BLaER1 (cell line): ENCODE results near the gene PTCD1.
A peak's percentile ranks its signal among the peaks of the same experiment; 100 is the strongest.

Experiments used
- H3K27ac ChIP-seq: shearing (Covaris generic); formaldehyde crosslinking; 2 replicates; pipeline ENCODE4 v1.8.1; 2022
- H3K27me3 ChIP-seq: shearing (Covaris generic); formaldehyde crosslinking; 2 replicates; pipeline ENCODE4 v1.8.1; 2022
- H3K36me3 ChIP-seq: shearing (Covaris generic); formaldehyde crosslinking; 2 replicates; pipeline ENCODE4 v1.8.1; 2022
- H3K4me1 ChIP-seq: shearing (Covaris generic); formaldehyde crosslinking; 2 replicates; pipeline ENCODE4 v1.8.1; 2022
- H3K4me2 ChIP-seq: shearing (Covaris generic); formaldehyde crosslinking; 2 replicates; pipeline ENCODE4 v1.8.1; 2022
- H3K4me3 ChIP-seq: shearing (Covaris generic); formaldehyde crosslinking; 2 replicates; pipeline ENCODE4 v1.8.1; 2022
- H3K9ac ChIP-seq: shearing (Covaris generic); formaldehyde crosslinking; 2 replicates; pipeline ENCODE4 v1.8.1; 2022
- H3K9me3 ChIP-seq: shearing (Covaris generic); formaldehyde crosslinking; 2 replicates; pipeline ENCODE4 v1.8.1; 2022
- H4K20me1 ChIP-seq: shearing (Covaris generic); formaldehyde crosslinking; 2 replicates; pipeline ENCODE4 v1.8.1; 2022
- Cebpa-rat ChIP-seq: shearing (Covaris generic); IDR thresholded peaks from 2 replicates; pipeline ENCODE4 v1.8.1; 2022

PTCD1 gene

GRCh38 chr7:99402854-99403253 is 35.7 kb downstream of the PTCD1 start:
- no peak overlapping the region for H3K9ac ChIP-seq
- TF ChIP-seq Cebpa-rat = no peak
- H3K36me3 ChIP-seq = peaks cover 82% of the 10 kb centered on the region
- no peaks in the 10 kb centered on the region for H3K27me3 ChIP-seq
- H3K27ac ChIP-seq = no peak overlapping the region
- H4K20me1 ChIP-seq = peaks cover 98% of the 10 kb centered on the region
- peaks cover 20% of the 10 kb centered on the region for H3K4me1 ChIP-seq
- H3K4me3 ChIP-seq = no peak overlapping the region
- no peaks in the 10 kb centered on the region for H3K9me3 ChIP-seq
- H3K4me2 ChIP-seq = no peak overlapping the region

- H3K4me2 ChIP-seq = no peak overlapping the region
- H3K9me3 ChIP-seq = no peaks in the 10 kb centered on the region
- H3K4me1 ChIP-seq = peaks cover 4% of the 10 kb centered on the region; the same call in 1 of the 2 replicates
- H3K27ac ChIP-seq = no peak overlapping the region
- no peak overlapping the region for H3K4me3 ChIP-seq
- H3K9ac ChIP-seq = no peak overlapping the region
- H4K20me1 ChIP-seq = peaks cover 96% of the 10 kb centered on the region
- H3K36me3 ChIP-seq = peaks cover 99% of the 10 kb centered on the region
- no peak for TF ChIP-seq Cebpa-rat
- no peaks in the 10 kb centered on the region for H3K27me3 ChIP-seq
Observed at GRCh38 chr7:99399597-99399996, 39.0 kb downstream of the PTCD1 start.

- no peak overlapping the region for H3K9ac ChIP-seq
- no peak overlapping the region for H3K4me3 ChIP-seq
- H3K27ac ChIP-seq = no peak overlapping the region
- peaks cover 7% of the 10 kb centered on the region for H3K4me1 ChIP-seq
- no peak for TF ChIP-seq Cebpa-rat
- no peak overlapping the region for H3K4me2 ChIP-seq
- H3K9me3 ChIP-seq = no peaks in the 10 kb centered on the region
- no peaks in the 10 kb centered on the region for H3K27me3 ChIP-seq
- H4K20me1 ChIP-seq = peaks cover 96% of the 10 kb centered on the region
- peaks cover 99% of the 10 kb centered on the region for H3K36me3 ChIP-seq
Observed at GRCh38 chr7:99398891-99399445, 39.6 kb downstream of the PTCD1 start.

GRCh38 chr7:99397297-99397983 is 41.2 kb downstream of the PTCD1 start:
- no peaks in the 10 kb centered on the region for H3K27me3 ChIP-seq
- H3K4me2 ChIP-seq = no peak overlapping the region
- H3K27ac ChIP-seq = no peak overlapping the region
- peak overlapping the region; percentile 15; the same call in 1 of the 2 replicates for H3K9ac ChIP-seq
- peaks cover 93% of the 10 kb centered on the region for H4K20me1 ChIP-seq
- no peaks in the 10 kb centered on the region for H3K9me3 ChIP-seq
- H3K36me3 ChIP-seq = peaks cover 89% of the 10 kb centered on the region
- TF ChIP-seq Cebpa-rat = no peak
- no peak overlapping the region for H3K4me3 ChIP-seq
- H3K4me1 ChIP-seq = peaks cover 18% of the 10 kb centered on the region

- Histone ChIP-seq H3K9me3 (no peaks in the 10 kb centered on the region), H3K27me3 (no peaks in the 10 kb centered on the region), H3K4me2 (no peak overlapping the region), H3K36me3 (peaks cover 81% of the 10 kb centered on the region), H4K20me1 (peaks cover 94% of the 10 kb centered on the region), H3K9ac (peak overlapping the region; percentile 15; the same call in 1 of the 2 replicates), H3K4me3 (no peak overlapping the region), H3K4me1 (peaks cover 25% of the 10 kb centered on the region), H3K27ac (no peak overlapping the region)
- no peak for TF ChIP-seq Cebpa-rat
Observed at GRCh38 chr7:99396418-99397296, 41.9 kb downstream of the PTCD1 start.

GRCh38 chr7:99395616-99396327 is 42.8 kb downstream of the PTCD1 start:
- no peak overlapping the region for H3K27ac ChIP-seq
- TF ChIP-seq Cebpa-rat = no peak
- H3K27me3 ChIP-seq = no peaks in the 10 kb centered on the region
- no peaks in the 10 kb centered on the region for H3K9me3 ChIP-seq
- H3K4me2 ChIP-seq = no peak overlapping the region
- no peak overlapping the region for H3K9ac ChIP-seq
- no peak overlapping the region for H3K4me3 ChIP-seq
- H3K36me3 ChIP-seq = peaks cover 81% of the 10 kb centered on the region
- H4K20me1 ChIP-seq = peaks cover 88% of the 10 kb centered on the region
- H3K4me1 ChIP-seq = peaks cover 25% of the 10 kb centered on the region

GRCh38 chr7:99394188-99394502 is 44.5 kb downstream of the PTCD1 start:
- Histone ChIP-seq H3K4me3 (no peak overlapping the region), H3K27ac (no peak overlapping the region)

GRCh38 chr7:99393355-99394187 is 45.0 kb downstream of the PTCD1 start:
- TF ChIP-seq Cebpa-rat = no peak
- H3K27ac ChIP-seq = peak overlapping the region; percentile 49; the same call in 1 of the 2 replicates
- no peaks in the 10 kb centered on the region for H3K9me3 ChIP-seq
- peaks cover 74% of the 10 kb centered on the region for H4K20me1 ChIP-seq
- peak overlapping the region; percentile 72 for H3K4me3 ChIP-seq
- peaks cover 81% of the 10 kb centered on the region for H3K36me3 ChIP-seq
- H3K4me1 ChIP-seq = peaks cover 25% of the 10 kb centered on the region
- H3K9ac ChIP-seq = peak overlapping the region; percentile 70
- no peaks in the 10 kb centered on the region for H3K27me3 ChIP-seq
- peak overlapping the region; percentile 94 for H3K4me2 ChIP-seq

More at GRCh38 chr7:99394188-99394502, 44.5 kb downstream of the PTCD1 start:
- Histone ChIP-seq H3K9ac (no peak overlapping the region), H3K9me3 (no peaks in the 10 kb centered on the region), H4K20me1 (peaks cover 80% of the 10 kb centered on the region), H3K36me3 (peaks cover 81% of the 10 kb centered on the region), H3K4me1 (peaks cover 25% of the 10 kb centered on the region), H3K4me2 (peak overlapping the region; percentile 94), H3K27me3 (no peaks in the 10 kb centered on the region)
- TF ChIP-seq Cebpa-rat = no peak
